Muscle of back (tissue), 11 donors: ENCODE results near the gene LIMS2. TPM values are rescaled to one million over a fixed set of nuclear protein-coding genes. Genes with fewer than 3 reads are reported as not detected.
A peak's percentile ranks its signal among the peaks of the same experiment; 100 is the strongest.

Experiments
- DNase-seq, 3 donors: peaks; one replicate each; pipeline versions ENCODE4 v3.0.0 to v3.0.0-alpha.2; 2013
- polyA plus RNA-seq, 10 donors: library from polyadenylated mRNA; unstranded; fragments of 120-200 nt; gene quantifications; one replicate each; pipeline ENCODE4 v1.2.1, GENCODE V29; 2013; ENCODE audit not compliant: insufficient read length in 10 of 10

The LIMS2 gene
- polyA plus RNA-seq, 10 donors: 25.1 to 43.8 (median 34.9) TPM

DNA sequence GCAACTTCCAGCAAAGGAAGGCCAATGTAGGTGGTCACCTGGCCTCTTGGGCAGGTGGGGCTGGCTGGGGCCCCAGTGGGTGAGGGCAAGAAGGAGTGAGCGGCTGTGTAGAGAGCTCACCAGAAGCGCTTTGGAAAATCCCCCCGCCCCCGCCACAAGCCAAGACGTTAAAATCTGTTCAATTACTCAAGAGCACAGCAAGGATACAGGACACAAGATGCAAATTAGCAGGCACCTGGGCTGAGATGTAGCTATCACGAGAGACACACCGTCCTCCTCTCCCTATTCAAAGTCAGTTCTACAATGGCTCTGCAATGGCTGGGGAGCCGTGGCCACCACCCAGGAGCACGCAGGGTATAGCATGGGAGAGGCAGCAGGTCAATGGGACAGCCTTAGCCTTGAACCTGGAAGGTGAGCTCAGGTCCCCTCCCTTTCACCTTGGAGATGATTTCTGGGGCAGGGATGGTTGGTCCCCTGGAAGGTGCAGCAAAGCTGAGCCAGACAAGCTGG, 67.9 kb downstream of the LIMS2 start:
- no peak for DNase-seq

DNA sequence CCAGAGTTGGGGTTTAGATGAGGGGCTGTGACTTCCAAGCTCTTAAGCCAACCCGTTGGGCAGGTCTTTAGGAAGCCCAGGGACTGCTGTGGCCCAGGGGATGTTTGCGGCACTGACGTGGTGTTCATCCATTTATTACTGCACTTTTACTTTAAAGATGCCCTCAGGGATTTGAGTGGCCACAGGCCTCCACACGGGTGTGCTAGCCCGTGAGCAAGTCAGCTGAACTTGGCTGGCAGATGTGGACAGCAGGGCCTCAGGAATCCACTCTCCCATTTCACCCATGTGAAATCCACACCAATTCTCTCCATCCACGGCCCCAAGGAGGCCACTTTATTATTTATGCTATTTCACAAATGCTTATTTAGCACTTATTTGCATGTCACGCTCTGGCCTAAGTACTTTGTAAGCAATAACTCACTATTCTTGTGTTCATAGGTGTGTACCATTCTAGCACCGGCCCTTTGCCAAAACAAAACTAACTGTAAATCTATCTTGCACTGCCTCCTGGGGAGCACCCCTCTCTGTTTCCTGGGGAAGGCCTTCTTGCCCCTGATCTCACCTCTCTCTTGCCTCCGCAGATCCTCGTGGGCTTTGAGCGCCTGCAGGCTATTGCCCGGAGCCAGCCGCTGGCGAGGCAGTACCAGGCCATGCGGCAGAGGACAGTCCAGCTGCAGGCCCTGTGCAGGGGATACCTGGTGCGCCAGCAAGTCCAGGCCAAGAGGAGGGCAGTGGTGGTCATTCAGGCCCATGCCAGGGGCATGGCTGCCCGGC, 68.5 kb downstream of the LIMS2 start:
- no peak for DNase-seq

DNA sequence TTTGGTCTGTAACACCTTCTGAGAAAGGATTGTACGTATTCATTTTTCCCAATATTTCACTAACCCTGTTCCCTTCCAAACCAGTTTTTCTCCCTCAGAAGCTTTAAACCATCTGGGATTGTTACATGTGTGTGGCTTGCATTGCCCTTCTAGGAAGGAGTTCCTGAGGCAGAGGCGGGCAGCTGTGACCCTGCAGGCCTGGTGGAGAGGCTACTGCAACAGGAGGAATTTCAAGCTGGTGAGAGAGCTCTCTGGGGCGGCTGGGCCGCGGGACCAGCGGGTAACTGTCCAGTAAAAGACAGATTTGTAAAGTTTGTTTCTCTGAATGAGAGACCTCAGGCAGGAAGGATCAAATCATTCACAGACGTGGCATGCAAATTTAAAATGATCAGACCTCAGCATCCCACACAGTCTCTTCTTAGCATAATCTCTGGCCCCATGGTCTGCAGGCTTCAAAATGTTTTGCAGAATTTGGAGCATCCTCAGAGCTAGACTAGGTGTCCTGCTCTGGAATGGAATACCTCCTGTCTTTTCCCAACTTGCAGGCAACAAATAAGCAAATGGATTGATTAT, 69.6 kb downstream of the LIMS2 start:
- no peak for DNase-seq

DNA sequence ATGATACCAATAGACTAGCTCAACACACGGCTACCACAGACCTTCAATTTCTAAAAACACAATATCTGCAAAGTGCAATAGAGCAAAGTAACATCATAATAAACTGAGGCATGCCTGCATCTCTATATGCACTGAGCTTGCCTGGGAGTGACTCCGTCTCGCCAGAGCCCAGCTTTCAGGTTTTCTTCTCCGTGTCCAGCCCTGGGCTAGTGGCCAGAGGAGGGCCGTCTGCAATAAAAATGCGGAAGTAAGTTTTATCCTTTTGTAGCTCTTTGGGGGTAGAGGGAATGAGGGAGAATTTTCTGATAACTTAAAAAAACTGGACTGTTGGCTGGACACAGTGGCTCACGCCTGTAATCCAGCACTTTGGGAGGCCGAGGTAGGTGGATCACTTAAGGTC, 70.3 kb downstream of the LIMS2 start:
- peak in 2 of 3 donors; percentile 8 to 15 for DNase-seq

DNA sequence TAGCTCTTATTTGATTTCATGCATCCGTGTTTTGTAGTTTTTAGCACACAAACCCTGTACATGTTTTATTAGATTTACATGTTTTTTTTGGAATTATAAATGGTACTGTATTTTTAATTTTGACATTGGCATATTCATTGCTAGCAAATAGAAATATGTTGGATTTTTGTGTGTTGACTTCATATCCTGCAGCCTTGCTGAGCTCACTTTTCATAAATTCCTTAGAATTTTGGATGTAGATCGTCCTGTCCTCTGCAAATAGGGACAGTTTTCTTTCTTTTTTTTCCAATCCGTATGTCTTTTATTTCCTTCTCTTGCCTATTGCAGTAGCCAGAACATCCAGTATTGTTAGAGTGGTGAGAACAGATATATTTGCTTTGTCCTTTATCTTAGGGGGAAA, 76.1 kb downstream of the LIMS2 start:
- no peak for DNase-seq

DNA sequence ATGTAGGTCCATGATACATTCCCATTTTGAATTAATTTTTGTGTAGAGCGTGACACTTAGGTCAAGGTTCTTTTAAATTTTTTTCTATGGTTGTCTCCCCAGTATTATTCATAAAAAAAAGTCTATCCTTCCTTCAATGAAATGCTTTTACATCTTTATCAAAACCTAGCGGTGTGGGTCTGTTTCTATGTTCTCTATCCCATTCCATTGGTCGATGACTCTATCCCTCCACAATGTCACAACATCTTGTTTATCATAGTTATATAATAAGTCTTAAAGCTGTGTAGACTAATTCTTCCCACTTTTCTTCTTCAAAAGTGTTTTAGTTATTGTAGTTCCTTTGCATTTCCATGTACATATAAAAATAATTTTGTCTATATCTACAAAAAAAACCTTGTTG, 76.6 kb downstream of the LIMS2 start:
- DNase-seq: no peak

DNA sequence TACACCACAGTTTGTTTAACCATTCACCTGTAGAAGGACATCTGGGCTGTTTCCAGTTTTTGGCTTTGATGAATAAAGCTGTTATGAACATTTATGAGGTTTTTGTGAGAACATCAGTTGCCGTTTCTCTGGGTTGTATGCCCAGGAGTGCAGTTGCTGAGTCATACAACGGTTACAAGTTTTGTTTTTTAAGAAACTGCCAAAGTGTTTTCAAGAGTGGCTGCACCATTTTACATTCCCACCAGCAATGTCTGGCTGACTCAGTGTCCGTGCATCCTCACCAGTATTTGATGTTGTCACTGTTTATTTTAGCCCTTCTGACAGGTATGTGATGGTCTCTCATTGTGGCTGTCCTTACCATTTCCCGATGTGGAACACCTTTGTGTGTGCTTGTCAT, 77.3 kb downstream of the LIMS2 start:
- DNase-seq: no peak

DNA sequence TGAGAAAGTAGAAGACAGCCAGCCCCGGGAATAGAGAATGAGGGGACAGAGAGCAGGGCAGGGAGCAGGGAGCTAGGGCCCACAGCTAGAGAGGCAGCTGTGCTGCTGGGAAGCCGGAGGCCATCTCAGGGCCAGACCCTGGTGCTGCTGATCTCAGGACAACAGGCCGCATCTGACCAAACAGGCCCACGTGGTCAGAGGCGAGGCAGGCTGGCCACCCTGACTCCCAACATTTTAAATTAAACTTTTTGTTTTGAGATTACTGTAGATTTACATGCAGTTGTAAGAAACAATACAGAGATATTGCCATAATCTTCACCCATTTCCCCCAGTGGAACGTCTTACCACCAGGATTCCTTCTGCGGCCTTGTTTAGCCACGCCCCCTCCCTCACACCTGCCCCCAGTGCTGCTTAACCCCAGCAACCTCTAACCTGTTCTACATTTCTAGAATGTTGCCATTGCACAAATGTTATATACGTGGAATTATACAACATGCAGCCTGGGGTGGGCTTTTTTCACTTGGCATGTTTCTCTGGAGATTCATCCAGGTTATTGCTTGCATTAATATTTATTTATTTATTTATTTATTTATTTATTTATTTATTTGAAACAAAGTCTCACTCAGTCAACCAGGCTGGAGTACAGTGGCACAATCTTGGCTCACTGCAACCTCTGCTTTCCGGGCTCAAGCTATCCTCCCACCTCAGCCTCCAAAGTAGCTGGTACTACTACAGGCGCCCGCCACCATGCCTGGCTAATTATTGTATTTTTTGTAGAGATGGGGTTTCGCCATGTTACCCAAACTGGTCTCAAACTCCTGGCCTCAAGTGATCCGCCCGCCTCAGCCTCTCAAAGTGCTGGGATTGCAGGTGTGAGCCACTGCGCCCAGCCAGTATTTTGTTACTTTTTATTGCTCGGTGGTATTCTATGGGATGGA, 78.0 kb downstream of the LIMS2 start:
- DNase-seq: no peak

DNA sequence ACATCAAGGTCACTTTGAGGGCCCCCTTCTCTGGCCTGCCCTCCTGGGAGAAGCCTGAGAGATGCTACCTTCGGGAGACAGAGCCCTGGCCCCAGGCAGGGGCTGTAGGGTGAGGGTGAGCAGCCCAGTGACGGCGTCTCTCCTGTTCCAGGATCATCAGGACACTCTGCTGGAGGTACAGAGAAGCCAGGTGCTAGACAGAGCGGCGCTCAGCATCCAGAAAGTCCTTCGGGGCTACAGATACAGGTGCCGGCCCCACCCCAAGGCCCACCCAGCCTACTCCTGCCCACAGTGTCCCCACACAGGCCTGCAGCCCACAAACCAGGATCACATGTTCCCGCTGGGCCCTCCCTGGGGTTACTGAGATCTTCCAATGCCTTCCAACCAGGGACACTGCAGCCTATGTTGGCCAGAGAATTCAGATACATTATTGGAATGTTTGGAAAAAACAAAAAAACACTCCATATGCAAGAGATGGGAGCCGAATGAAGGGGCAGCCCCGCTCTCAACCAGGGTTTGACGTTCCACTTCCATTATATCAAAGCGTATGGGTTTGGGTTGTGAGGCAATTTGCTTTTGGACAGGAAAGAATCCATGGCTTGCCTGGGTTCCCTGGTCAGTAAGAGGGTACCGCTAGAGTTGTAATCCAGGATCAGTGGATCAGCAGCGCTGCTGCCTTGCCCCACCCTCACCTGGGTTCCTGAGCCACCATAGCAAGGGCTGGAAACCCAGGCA, 78.9 kb downstream of the LIMS2 start:
- no peak for DNase-seq

DNA sequence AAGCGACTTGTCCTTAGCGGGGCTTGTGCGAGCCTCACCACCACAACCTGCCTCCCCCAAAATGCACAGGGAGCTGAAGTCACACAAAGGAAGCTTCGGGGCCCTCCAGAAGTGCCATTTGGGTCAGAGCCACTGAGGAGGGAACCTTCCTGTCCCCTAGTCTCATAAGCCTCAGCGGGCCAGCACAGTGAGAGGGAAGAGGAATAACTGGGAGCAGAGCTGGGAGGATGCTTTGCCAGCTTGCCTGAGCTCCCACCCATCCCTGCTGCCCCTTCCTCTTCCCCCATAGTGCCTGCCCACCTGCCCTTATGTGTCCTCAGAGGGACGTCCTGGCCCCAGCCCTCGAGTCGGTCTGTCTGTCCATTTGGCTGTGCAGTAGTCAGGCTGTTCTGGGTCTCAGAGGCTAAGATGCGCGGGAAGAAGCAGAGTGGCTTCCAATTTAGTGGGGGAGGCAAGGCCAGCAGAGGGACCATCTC, 81.2 kb downstream of the LIMS2 start:
- no peak for DNase-seq

DNA sequence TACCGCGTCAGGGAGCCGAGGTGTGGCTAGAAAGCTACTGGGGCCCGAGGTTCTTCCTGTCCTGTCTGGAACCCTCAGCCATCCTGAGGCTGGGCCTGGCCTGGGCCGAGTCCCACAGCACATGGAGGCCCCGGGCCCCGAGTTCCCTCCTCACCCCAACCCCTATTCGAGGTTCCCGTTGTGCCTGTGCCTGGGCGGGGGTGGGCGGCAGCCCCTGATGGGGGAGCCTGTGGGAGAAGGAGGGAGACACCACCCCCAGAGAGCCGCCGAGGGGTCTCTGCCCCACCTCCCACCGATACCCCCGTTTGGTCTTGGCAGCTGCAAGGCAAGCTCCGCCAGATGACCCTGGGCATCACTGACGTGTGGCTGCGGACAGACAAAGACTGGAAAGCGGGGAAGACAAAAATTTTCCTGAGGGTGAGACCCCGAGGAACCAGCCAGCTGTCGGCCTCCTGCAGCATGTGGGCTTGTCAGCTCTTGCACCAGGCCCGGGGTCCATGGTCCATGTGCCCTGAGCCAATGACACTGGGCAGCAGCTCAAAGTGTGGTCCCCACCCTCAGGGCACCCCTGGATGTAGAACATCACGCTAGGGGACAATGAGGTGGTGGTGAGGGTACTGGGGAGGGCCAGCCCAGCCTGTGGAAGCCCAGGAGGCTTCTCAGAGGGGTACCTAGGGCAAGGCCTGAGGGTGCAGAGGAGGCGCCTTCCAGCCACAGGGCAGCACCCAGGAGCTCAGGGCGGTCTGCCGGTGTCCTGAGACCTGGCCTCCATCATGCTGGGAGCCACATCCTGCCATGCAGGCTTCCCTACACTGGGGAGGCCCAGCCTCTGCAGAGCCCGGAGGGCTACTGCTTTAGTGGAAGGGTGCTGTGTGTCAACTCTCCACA, 81.9 kb downstream of the LIMS2 start:
- DNase-seq: no peak

DNA sequence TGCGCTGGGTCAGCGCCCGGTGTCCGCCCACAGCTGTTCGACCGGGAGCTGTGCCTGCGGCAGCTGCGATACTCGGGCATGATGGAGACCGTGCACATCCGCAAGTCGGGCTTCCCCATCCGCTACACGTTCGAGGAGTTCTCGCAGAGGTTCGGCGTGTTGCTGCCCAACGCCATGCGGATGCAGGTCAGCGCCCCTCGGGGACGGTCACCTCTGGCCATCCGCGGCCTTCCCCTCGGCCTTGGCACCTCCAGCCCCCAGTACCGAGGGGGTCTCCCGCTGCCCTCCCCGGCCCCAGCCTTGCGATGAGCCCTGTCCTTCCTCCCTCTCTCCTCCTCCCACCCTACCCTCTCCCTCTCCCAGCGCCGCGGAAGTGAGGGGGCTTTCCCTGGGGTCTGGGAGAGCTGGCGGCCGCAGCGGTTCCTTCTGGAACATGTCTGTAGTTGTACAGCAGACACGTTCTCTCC, 82.5 kb downstream of the LIMS2 start:
- no peak for DNase-seq

DNA sequence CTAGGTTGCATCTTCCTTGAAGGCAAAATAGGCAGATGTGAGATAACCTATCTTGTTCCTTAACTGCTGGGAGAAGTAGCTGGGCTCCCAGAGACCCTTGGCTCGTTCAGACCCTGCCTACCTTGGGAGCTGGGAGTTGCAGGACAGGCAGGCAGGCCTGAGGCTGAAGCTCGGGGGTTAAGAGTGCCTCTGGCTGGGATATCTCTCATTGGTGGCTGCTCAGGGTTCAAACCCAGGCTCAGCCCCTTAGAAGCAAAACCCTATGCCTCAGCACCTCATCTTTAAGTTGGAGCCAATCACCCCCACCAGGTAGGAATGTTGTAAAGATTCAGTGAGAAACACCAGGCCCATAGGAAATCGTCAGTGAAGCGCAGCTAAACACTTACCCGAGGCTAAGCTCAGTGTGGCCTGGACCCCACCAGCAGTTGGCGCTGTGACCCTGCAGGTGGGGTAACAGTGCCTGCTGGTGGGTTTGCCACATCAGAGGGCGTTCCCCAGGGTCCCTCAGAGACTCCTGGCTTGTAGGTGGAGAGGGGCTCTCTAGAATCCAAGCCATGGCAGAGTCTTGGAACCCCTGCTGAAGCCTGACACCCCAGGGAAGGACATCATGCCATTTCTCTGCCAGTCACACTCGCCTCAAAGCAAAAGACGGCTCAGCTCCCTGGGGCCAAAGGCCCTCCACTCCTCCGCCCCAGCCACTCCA, 84.0 kb downstream of the LIMS2 start:
- DNase-seq: peak; percentile 33 to 54 (median 34)

DNA sequence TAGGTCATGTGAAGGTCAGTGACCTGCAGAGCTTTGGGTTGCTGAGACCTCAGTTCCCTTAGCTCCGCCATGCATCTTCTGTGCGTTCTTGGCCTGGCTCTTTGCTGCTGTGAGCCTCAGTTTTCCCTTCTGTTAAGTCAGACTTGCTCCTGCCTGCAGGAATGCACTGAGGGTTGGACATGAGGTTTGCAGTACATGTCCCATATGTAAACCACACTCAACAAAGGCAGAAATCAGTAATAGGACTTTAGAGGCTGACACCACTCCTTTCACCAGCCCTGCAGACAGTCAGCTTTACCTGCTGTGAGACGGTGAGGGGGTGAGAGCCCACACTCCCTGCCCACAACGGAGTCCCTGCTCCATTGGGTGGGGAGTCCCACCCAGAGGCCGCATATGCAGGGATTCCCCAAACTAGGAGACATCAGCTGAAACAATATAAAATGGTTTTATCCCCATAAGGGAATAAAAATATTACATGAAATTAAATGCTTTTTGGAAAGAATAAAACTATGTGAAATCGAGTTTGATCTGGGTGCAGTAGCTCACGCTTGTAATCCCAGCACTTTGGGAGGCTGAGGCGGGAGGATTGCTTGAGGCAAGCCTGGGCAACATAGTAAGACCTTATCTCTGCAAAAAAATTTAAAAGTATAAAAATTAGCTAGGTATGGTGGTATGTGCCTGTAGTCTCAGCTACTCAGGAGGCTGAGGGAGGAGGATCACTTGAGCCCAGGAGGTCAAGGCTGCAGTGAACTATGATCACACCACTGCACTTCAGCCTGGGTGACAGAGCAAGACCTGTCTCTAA, 84.7 kb downstream of the LIMS2 start:
- DNase-seq: no peak

DNA sequence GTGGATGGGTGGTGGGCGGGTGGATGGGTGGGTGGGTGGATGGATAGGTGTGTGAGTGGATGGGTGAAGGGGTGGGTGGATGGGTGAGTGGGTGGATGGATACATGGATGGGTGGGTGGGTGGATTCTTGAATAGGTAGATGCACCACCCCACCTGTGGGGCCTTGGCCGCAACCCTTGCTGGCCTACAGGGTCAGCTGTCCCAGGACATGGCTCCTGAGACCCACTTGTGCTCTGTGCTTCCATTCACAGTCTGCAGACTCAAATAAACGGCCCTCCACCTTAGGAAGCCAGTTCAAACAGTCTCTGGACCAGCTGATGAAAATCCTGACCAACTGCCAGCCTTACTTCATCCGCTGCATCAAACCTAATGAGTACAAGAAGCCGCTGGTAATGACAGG, 85.5 kb downstream of the LIMS2 start:
- DNase-seq: no peak

DNA sequence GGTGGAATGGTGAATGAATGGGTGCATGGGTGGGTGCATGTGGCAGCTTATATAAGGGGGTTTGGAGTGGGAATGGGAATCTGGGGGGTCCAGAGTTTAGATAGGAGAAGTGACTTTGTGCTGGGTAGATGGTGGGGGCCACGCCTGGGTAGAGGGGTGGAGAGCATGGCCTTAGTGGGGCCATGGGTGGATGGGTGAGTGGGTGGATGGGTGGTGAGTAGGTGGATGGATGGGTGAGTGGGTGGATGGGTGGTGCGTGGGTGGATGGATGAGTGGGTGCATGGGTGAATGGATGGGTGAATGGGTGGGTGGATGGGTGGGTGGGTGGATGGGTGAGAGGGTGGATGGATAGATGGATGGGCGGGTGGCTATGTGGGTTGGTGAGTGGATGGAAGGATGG, 86.0 kb downstream of the LIMS2 start:
- DNase-seq: no peak
